Mucosa of gallbladder (tissue), 1 donor: ENCODE results near the gene TXNDC5. TPM values are rescaled to one million over a fixed set of nuclear protein-coding genes. Genes with fewer than 3 reads are reported as not detected.

ENCODE experiments used
- DNase-seq: peaks from one replicate; pipeline ENCODE4 v3.0.0-alpha.2; 2020; ENCODE audit warnings: low spot score
- total RNA-seq: library from RNA; stranded (reverse); gene quantifications from one replicate; pipeline ENCODE4 v1.2.1, GENCODE V29; 2021
- donor health status: DM: no; HTN: no; CAD: no.

Gene TXNDC5
- total RNA-seq, 1 donor from 2014 or later: 84.8 TPM

- no peak for DNase-seq
Measured at GRCh38 chr6:7866526-7866925, 44.1 kb downstream of the TXNDC5 start.

GRCh38 chr6:7865781-7866180, 44.8 kb downstream of the TXNDC5 start:
- no peak for DNase-seq

GRCh38 chr6:7859591-7859990, 51.0 kb downstream of the TXNDC5 start:
- no peak for DNase-seq

GRCh38 chr6:7851780-7852179, 58.8 kb downstream of the TXNDC5 start:
- no peak for DNase-seq

GRCh38 chr6:7848229-7848628, 62.4 kb downstream of the TXNDC5 start:
- DNase-seq: no peak

- no peak for DNase-seq
Measured at GRCh38 chr6:7846966-7847818, 63.4 kb downstream of the TXNDC5 start.

- no peak for DNase-seq
Measured at GRCh38 chr6:7841781-7842468, 68.7 kb downstream of the TXNDC5 start.

GRCh38 chr6:7836371-7837026, 74.1 kb downstream of the TXNDC5 start:
- DNase-seq: no peak

GRCh38 chr6:7833751-7834070, 76.9 kb downstream of the TXNDC5 start:
- DNase-seq: no peak

- no peak for DNase-seq
Measured at GRCh38 chr6:7832904-7833750, 77.5 kb downstream of the TXNDC5 start.

Other genes with a start within 250 kb of the TXNDC5 start
- 7.3 TPM for gene BMP6, start 184.7 kb downstream of the TXNDC5 start, total RNA-seq
- gene BLOC1S5, start 153.6 kb upstream of the TXNDC5 start, total RNA-seq: 10.8 TPM
- gene EEF1E1, start 191.8 kb upstream of the TXNDC5 start, total RNA-seq: 11.6 TPM